GM10847 (cell line): ENCODE results near the gene TNFRSF21.

Source experiments
- POLR2A ChIP-seq: IDR thresholded peaks from 2 replicates; pipeline ENCODE4 v1.6.1; 2011; ENCODE audit not compliant: insufficient read length; ENCODE audit errors: extremely low read depth

Gene TNFRSF21

GRCh38 chr6:47337519-47337918 is 27.8 kb upstream of the TNFRSF21 start:
- TF ChIP-seq POLR2A = no peak

- no peak for TF ChIP-seq POLR2A
Measured at GRCh38 chr6:47336334-47336733, 26.6 kb upstream of the TNFRSF21 start.

GRCh38 chr6:47335466-47335865 is 25.8 kb upstream of the TNFRSF21 start:
- TF ChIP-seq POLR2A = no peak

GRCh38 chr6:47334334-47334733 is 24.6 kb upstream of the TNFRSF21 start:
- TF ChIP-seq POLR2A = no peak

GRCh38 chr6:47323887-47324286 is 14.2 kb upstream of the TNFRSF21 start:
- TF ChIP-seq POLR2A = no peak

GRCh38 chr6:47323321-47323720 is 13.6 kb upstream of the TNFRSF21 start:
- no peak for TF ChIP-seq POLR2A

- no peak for TF ChIP-seq POLR2A
Measured at GRCh38 chr6:47321577-47321976, 11.9 kb upstream of the TNFRSF21 start.

- no peak for TF ChIP-seq POLR2A
Measured at GRCh38 chr6:47319867-47320266, 10.2 kb upstream of the TNFRSF21 start.

- no peak for TF ChIP-seq POLR2A
Measured at GRCh38 chr6:47319382-47319781, 9.7 kb upstream of the TNFRSF21 start.

- TF ChIP-seq POLR2A = no peak
Measured at GRCh38 chr6:47318236-47318989, 8.7 kb upstream of the TNFRSF21 start.

- no peak for TF ChIP-seq POLR2A
Measured at GRCh38 chr6:47310131-47310480, 401 bp upstream of the TNFRSF21 start.

- no peak for TF ChIP-seq POLR2A
Measured at GRCh38 chr6:47308552-47309290, 984 bp downstream of the TNFRSF21 start.

- no peak for TF ChIP-seq POLR2A
Measured at GRCh38 chr6:47308198-47308517, 1.5 kb downstream of the TNFRSF21 start.

GRCh38 chr6:47307362-47308197 is 2.1 kb downstream of the TNFRSF21 start:
- no peak for TF ChIP-seq POLR2A

GRCh38 chr6:47306887-47307286 is 2.8 kb downstream of the TNFRSF21 start:
- TF ChIP-seq POLR2A = no peak

GRCh38 chr6:47303861-47304260 is 5.8 kb downstream of the TNFRSF21 start:
- no peak for TF ChIP-seq POLR2A
